HG02885 (cell line): ENCODE measurements around the gene GALNT18.

Source experiments
- ATAC-seq: cut with Tn5 transposase; IDR thresholded peaks from one replicate; pipeline ENCODE4 v1.9.1; 2021; ENCODE audit warnings: mild to moderate bottlenecking; ENCODE audit not compliant: unreplicated experiment, poor library complexity

Gene GALNT18

DNA sequence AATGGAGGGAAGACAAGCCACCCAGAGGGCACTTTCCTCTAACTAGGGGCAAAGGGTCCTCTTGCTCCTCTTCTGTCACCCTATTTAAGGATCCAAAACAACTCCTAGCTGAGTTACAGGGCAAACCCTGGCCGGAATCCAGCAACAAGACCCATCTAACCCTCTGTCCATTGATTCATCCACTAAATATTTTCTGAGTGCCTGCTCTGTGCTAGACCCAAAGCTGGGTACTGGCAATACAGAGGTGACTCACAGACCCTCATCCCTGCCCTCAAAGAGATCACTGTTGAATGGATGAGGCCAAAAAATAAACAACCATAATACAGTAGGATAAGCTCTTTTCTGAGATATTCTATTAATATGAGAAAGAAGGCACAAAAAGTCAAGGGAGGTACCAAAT is 4.3 kb upstream of the GALNT18 start:
- ATAC-seq = no peak

DNA sequence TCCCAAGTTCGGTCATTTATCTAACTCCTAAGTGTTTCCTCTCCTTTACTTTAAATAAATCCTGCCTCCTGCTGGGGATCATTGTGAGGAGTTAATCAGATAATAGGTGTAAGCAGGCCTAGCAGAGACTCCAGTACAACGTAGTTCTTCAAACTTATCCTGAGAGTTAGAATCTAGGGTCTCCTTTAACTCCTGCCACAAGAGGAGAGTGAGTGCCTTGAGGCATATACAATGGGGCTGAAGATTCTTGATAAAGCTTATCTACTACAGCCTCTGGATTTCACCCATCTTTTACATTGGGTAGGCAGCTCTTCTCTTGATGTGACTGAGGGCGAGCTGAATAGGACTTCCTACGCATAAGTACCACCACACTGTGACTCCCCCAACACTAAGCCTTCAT is 3.1 kb upstream of the GALNT18 start:
- ATAC-seq = no peak

GRCh38 chr11:11624204-11624603 is 2.4 kb upstream of the GALNT18 start:
- ATAC-seq = no peak

- ATAC-seq = no peak
Measured at GRCh38 chr11:11622772-11623171, 967 bp upstream of the GALNT18 start.

GRCh38 chr11:11622340-11622706 is 518 bp upstream of the GALNT18 start:
- no peak for ATAC-seq

- peak; percentile 31 for ATAC-seq
Measured at GRCh38 chr11:11620921-11621572, 758 bp downstream of the GALNT18 start.

DNA sequence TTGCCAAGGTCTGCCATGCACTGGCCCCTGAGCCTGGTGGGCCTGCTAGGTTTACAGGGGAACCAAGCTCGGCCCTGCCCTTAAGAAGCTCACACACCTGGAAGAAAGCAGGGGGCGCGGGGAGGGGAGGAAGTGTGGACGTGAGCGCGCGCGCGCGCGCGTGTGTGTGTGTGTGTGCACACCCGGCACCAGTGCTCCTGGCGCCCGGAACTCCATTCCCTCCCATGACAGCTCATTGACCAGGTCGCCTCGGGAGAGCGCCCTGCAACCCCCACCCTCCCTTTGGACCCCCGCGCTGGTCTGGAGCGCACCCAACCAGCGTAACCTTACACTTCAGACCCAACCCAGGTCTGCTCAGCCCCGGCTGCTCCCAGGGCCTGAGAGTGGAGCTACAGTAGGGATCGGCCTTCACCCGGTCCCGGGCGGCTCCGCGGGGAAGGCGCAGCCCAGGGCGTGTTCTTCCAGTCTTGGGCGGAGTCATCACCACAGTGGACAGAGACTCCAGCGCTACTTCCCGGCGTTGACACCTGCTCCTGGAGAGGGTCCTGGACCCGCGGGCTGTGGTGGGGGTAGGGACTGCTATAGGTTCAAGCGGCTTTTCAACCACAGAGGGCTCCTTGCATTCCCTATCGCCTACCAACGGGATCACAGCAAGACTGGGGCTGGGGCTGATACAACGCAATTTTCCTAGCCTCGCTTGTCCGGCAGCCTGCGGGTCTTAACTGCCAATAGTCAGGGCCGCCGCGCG is 1.5 kb downstream of the GALNT18 start:
- ATAC-seq = no peak

DNA sequence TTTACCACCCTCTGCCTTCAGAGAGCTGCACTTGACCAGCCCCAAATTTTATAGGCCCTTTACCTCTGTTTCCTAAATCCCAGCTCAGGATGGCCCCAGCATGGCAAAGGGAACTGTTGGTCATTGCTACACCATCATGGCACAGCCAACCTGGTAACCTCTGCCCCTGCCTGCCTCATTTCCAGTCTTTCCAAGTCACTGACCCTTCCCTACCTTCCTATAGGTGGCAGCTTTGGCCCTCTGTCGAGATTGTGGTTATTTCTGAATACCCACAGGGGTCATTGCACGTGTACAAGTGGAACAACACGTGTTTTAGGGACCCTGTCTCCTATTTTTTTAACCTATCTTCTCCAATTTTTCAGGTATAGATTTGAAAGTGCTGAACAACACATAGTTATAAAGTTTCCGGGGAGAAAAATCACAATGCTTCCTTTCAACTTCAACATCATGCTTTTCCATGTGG is 2.8 kb downstream of the GALNT18 start:
- ATAC-seq = no peak

DNA sequence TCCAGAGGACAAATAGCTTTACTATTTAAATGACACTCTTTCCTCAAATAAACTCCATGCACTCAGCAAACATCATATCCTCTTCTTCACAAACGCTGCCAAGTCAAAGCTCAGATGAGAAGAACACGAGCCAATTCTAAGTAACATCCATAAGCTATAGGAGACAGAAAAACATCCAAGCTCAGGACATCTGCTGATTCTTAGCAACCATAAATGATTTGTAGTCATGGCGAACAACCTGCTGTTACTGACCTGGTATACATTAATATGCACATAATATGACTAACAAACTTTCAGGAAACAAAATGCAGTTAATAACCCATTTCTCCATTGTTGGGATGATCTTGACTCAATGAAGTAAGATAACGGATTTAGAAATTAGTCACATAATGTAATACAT is 6.7 kb downstream of the GALNT18 start:
- ATAC-seq = no peak

DNA sequence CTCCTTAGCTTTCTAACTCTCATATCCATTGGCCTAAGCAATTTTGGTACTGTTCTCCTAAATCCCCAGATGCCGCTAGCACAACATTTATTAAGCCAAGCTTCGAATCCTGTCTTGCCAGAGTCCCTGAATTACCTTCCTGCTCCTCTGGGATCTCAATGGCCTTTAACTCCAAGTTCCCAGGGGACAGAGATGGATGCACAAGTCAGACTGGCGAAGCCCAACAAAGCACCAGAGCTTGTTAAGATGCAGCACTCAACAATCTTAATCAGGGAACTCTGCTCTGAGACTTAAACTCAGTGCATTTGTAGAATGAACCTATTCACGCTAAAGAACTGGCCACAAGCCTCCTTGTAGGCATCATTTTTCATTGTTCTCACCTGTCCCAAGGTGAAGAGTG is 9.4 kb downstream of the GALNT18 start:
- no peak for ATAC-seq

DNA sequence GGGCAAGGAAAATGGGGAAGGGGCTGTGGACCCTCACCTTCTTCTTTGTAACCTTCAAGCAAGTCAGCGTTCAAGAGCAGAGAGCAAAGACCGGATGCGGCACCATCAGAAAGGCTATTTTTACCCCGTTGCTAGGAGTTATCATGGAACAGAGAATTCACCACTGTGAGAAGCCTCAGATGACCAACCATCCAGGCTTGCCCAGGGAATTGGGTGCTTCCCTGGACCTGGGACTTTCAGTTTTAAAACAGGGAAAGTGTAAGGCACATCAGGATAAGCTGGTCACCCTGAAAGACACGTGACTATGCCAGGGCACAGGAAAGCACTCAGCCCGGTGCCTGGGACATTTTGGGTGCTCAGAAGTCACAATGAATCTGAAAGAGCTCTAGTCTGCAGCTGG is 10.4 kb downstream of the GALNT18 start:
- ATAC-seq = no peak

DNA sequence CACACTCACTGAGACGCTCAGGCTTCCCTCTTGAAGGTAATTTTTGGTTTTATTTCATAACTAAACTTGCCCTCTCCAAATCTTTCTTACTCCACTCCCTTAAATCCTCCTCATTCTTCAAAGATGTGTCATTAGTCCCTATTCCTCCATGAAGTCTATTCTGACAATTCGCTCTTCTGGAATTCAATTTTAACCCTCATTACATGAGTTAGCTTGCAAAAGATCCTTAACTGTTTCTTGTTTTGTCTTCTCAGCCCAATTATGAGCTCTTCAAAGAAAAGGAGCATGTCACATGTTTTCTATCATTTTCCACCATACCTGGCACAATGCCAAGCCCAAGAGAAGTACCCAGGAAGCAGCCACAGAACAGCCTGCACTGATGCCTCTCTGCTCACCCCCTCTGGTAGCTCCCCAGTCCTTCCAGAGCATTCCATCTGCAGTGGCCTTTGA is 13.0 kb downstream of the GALNT18 start:
- no peak for ATAC-seq

- ATAC-seq = no peak
Measured at GRCh38 chr11:11607772-11608171, 14.0 kb downstream of the GALNT18 start.

GRCh38 chr11:11605821-11606450 is 15.9 kb downstream of the GALNT18 start:
- ATAC-seq = no peak

DNA sequence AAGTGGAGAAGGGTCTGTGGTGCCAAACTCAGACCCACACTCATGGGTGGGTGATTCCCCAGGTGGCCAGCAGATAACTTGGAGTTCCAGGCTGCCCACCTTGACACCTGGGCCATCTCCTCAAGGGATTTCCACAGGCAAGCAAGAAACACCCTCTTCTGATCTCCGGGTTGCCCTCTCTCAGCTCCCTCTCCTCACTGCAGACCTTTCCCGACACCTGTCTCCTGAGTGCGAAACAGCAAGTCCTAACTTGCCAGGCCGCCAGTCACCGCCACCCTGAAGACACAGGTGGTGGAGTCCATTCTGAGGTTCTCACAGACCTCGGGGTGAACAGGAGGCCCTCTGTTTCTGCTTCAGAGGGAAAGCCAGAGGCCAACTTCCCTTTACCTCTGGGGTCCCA is 16.6 kb downstream of the GALNT18 start:
- ATAC-seq = no peak

- no peak for ATAC-seq
Measured at GRCh38 chr11:11604370-11604990, 17.3 kb downstream of the GALNT18 start.

DNA sequence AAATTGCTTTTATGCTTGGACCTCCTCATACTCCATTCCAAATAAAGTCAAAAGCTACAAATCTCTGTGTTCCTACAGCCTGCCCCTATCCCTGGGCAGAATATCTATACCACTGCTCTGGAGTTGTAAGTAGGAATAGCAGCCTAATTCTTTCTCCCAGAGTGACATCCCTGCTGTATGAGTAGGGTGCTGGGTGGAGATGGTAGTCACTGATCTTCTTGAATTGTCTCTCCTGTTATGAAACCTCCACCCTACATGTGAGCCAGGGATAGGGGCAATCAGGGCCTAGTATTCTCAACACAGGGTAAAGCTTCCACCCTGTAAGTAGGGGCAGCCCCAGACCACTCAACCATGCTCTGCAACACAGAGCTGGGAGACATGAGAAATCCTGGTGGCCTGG is 19.8 kb downstream of the GALNT18 start:
- ATAC-seq = no peak

DNA sequence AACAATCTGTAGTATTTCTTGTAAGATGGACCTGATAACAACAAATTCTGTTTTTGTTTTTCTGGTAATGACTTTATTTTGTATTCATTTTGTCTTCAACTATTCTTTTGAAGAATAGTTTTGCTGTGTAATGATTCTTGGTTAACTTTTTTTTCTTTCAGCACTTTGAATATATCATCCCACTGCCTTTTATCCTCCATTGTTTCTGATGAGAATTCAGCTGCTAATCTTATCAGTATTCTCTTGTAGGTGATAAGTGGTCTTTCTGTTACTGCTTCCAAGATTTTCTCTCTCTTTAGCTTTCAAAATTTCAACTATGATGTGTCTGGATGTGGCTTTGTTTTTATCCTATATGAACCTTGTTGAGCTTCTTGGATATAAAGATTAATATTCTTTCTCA is 21.5 kb downstream of the GALNT18 start:
- no peak for ATAC-seq

GRCh38 chr11:11598243-11598642 is 23.6 kb downstream of the GALNT18 start:
- ATAC-seq = no peak

GRCh38 chr11:11594162-11594561 is 27.6 kb downstream of the GALNT18 start:
- no peak for ATAC-seq

DNA sequence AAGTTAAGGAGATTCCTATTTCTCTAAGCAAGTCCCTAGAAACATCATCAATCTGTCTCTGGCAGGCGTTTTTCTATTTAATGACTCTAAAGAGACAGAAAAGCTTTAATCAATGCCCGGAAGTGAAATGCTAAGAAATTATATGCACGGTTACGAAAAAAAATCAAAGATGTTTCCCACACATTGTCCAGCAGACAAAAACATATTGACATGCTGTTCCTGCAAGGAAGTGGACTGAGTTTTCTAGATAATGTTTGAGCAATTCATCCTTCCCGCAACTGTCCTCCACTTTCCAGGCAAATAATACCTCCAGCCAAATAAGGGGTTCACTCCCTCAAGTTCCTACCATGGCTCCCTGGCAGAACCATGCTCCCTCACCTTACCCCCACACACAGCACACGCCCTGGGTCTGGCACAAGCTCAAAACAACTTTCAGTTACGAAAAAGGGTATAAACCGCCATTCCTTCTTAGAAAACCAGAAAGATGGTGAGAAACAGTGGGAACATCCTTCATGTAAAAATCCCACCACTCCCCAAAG is 29.6 kb downstream of the GALNT18 start:
- ATAC-seq = no peak
